ENCODE data around the gene MOBP. TPM values are rescaled to one million over a fixed set of nuclear protein-coding genes. Genes with fewer than 3 reads are reported as not detected.

The MOBP gene
- total and polyA plus RNA-seq, 2 of the 8 experiments (the other 6 are each of a cell fraction or from before 2014, with no cell fraction given): 0.06 to 0.50 TPM

DNA sequence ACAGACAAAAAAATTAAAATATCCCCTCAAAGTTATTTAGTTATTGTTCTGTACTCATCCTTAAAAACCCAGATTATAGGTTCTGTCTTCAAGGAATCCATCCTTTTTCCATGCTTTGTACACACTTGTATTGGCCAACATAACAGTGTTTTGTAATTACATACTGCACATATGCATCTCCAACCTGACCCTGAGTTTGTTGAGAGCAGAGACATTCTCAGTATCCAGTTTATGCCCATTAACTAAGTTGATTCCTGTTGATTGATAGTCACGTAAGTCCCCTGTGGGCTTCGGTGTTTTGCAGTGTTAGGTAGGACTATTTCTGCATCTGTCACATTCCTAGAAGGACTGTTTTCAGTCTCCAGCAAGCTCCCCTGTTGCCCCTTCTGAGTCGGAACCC is 33.6 kb downstream of the MOBP start (continued):
- TF ChIP-seq, protein P1, sequence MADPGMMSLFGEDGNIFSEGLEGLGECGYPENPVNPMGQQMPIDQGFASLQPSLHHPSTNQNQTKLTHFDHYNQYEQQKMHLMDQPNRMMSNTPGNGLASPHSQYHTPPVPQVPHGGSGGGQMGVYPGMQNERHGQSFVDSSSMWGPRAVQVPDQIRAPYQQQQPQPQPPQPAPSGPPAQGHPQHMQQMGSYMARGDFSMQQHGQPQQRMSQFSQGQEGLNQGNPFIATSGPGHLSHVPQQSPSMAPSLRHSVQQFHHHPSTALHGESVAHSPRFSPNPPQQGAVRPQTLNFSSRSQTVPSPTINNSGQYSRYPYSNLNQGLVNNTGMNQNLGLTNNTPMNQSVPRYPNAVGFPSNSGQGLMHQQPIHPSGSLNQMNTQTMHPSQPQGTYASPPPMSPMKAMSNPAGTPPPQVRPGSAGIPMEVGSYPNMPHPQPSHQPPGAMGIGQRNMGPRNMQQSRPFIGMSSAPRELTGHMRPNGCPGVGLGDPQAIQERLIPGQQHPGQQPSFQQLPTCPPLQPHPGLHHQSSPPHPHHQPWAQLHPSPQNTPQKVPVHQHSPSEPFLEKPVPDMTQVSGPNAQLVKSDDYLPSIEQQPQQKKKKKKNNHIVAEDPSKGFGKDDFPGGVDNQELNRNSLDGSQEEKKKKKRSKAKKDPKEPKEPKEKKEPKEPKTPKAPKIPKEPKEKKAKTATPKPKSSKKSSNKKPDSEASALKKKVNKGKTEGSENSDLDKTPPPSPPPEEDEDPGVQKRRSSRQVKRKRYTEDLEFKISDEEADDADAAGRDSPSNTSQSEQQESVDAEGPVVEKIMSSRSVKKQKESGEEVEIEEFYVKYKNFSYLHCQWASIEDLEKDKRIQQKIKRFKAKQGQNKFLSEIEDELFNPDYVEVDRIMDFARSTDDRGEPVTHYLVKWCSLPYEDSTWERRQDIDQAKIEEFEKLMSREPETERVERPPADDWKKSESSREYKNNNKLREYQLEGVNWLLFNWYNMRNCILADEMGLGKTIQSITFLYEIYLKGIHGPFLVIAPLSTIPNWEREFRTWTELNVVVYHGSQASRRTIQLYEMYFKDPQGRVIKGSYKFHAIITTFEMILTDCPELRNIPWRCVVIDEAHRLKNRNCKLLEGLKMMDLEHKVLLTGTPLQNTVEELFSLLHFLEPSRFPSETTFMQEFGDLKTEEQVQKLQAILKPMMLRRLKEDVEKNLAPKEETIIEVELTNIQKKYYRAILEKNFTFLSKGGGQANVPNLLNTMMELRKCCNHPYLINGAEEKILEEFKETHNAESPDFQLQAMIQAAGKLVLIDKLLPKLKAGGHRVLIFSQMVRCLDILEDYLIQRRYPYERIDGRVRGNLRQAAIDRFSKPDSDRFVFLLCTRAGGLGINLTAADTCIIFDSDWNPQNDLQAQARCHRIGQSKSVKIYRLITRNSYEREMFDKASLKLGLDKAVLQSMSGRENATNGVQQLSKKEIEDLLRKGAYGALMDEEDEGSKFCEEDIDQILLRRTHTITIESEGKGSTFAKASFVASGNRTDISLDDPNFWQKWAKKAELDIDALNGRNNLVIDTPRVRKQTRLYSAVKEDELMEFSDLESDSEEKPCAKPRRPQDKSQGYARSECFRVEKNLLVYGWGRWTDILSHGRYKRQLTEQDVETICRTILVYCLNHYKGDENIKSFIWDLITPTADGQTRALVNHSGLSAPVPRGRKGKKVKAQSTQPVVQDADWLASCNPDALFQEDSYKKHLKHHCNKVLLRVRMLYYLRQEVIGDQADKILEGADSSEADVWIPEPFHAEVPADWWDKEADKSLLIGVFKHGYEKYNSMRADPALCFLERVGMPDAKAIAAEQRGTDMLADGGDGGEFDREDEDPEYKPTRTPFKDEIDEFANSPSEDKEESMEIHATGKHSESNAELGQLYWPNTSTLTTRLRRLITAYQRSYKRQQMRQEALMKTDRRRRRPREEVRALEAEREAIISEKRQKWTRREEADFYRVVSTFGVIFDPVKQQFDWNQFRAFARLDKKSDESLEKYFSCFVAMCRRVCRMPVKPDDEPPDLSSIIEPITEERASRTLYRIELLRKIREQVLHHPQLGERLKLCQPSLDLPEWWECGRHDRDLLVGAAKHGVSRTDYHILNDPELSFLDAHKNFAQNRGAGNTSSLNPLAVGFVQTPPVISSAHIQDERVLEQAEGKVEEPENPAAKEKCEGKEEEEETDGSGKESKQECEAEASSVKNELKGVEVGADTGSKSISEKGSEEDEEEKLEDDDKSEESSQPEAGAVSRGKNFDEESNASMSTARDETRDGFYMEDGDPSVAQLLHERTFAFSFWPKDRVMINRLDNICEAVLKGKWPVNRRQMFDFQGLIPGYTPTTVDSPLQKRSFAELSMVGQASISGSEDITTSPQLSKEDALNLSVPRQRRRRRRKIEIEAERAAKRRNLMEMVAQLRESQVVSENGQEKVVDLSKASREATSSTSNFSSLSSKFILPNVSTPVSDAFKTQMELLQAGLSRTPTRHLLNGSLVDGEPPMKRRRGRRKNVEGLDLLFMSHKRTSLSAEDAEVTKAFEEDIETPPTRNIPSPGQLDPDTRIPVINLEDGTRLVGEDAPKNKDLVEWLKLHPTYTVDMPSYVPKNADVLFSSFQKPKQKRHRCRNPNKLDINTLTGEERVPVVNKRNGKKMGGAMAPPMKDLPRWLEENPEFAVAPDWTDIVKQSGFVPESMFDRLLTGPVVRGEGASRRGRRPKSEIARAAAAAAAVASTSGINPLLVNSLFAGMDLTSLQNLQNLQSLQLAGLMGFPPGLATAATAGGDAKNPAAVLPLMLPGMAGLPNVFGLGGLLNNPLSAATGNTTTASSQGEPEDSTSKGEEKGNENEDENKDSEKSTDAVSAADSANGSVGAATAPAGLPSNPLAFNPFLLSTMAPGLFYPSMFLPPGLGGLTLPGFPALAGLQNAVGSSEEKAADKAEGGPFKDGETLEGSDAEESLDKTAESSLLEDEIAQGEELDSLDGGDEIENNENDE (IDR thresholded peaks at IDR 0.05; ENCODE audit: insufficient replicate concordance, low read length): no peak
- TF ChIP-seq KDM4A (IDR thresholded peaks at IDR 0.05; ENCODE audit: low read depth, low read length, severe bottlenecking): no peak
- TF ChIP-seq NRF1 (IDR thresholded peaks at IDR 0.05; ENCODE audit: low read depth, low read length): no peak
- no peak for TF ChIP-seq TBP (IDR thresholded peaks at IDR 0.05; ENCODE audit: low read depth, low read length)

Measured in H1 (cell line).